Glomerular visceral epithelial cell (primary cell): ENCODE data around the gene FAM53B.
"Not testable (repeated sequence)": the region's sequence is repeated elsewhere in the genome, so short reads cannot be mapped to it uniquely, and the experiment has no call there.

Source experiments
- DNase-seq: peaks from one replicate; pipeline ENCODE4 v3.0.0-alpha.2; 2016; ENCODE audit errors: extremely low spot score

FAM53B gene

DNA sequence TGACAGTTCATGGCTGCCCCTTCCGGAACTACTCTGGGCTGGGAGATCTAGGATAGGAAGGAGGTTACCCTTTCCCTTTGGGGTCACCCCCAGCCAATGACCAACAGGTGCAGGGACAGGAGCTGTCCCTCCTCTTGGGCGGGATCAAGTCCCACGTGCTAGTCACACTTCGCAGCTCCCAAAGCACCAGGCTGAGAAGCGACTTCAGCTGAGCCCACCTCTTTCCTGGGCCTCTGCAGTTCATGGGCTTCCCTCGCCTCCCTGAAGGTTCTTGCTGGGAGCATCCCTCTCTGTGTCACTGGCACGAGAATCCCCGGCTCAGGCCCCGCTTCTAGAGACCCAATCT, 115.5 kb downstream of the FAM53B start:
- DNase-seq: no peak

DNA sequence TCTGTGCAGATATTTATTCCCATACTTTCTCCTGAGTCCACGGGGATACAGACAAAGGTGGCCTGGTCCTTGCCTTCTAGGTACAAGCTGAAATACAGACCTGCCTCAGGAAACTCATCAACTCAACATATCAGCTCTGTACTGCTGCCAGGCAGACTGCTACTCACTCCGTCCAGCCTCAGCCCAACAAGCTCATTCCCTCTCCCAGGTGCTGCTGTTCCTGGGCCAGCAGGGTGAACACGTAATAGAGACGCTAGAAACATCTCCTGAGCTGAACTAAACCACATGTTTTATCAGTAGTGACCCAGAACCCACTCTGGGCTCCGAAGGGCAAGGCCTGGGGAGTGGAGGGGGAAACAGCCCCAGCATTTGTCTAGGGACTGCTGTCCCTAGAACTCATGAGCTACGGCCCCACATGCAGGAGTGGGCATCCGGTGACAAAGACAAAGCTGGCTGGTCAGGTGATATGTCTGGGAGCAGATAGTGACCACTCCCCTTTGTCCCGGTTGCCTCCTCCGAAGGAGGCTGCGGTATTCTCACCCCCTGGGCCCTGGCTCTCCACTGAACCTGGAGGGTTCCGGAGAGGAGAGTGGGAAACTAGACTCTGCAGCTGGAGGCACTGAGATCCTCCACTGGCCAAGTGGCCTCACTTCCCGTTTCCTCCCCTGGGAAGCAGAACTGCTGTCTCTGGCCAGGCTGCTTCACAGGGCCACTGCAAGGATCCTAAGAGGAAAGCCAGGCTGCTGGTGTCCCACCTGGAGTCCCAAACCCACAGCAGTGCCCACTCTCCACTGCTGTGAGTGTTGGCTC, 116.1 kb downstream of the FAM53B start:
- DNase-seq: no peak

GRCh38 chr10:124626759-124627380, 117.3 kb downstream of the FAM53B start:
- no peak for DNase-seq

- DNase-seq: no peak
Measured at GRCh38 chr10:124625831-124626238, 118.3 kb downstream of the FAM53B start.

DNA sequence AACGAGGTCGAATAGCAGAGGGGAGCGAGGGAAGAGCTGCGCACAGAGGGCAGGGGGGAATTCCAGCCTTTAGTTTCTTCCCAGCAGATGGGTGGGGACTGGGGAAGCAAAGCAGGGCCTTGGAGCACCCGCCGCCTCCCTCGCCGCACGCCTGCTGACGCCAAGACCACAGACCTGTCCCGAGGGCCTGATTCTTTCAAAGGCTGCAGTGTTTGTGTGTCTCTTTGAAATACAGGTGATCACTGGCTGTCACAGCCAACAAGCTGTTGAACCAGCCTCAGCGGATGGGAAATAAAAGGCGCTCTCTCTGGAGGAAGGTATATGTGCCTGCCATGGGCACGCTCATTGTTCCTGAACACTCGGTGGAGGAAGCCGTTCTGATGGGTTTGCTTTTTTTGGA, 119.3 kb downstream of the FAM53B start:
- DNase-seq: no peak

DNA sequence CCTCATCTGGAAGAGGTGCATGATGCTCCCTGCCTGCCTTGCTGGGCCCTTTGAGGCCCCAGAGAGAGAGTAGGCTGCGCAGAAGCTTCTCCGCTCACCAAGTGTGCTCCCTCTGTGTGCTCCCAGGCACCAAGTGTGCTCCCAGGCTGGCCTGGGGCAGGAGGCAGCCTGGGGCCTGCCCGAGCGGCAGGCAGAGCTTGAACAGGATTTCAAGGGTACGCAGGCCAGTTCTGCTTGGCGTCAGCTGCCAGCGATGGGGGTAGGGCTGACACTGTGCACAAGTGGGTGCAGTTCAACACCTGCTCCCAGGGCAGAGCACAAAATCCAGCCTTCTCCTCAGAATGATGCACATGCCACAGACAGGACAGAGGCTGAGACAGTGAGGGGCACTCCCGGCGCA, 119.7 kb downstream of the FAM53B start:
- no peak for DNase-seq

GRCh38 chr10:124624006-124624405, 120.2 kb downstream of the FAM53B start:
- no peak for DNase-seq

- no peak for DNase-seq
Measured at GRCh38 chr10:124622866-124623536, 121.2 kb downstream of the FAM53B start.

DNA sequence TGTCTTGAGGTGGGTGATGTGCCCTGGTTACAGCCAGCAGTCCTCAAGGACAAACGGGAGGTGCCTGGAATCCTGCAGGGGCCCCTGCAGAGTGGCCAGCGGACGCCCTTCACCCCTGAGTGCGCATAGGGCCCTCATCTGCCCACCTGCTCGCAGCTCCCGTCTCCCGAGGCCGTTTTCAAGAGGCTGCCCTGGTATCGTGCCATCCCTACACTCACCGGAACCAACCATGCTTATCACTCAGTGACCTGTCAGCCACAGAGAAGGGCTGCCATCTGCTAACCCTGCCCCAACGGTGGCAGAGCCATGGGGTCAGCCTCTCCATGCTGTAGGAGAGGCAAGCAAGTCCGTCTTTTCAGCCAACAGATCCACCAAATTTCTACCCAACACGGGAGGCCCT, 122.0 kb downstream of the FAM53B start:
- DNase-seq: no peak

GRCh38 chr10:124621637-124622036, 122.5 kb downstream of the FAM53B start:
- DNase-seq: no peak

DNA sequence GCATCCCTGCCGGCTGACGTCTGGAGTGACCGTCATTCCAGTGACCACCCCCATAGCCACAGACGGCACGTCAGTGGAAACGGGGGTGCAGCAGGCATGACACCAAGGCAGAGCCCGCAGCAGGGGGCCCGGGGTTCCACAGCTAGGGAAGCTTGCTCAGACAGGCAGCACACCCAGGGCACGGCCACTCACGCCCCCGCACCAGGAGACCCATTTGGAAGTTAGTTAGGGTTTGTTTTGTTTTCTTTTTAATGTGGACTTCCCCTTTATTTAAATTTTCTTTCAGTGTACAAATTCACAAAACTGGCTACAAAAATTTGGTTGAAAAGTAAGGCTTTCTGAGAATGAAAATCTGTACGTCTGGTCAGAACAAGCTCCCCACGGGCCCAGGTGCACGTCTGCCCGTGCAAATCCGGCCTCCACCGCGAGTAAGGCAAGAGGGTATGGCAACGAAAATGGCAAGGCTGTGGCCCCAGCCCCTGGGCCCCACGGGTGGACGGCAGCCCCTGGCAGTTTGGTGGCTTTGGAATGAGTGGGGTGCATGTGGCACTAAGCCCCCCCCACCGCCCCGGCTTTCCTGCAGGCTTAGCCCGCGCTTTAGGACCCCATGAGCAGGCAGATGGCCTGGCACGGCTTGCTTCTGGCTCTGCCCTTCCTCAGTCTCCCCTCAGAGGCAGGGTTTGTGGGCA, 124.2 kb downstream of the FAM53B start:
- no peak for DNase-seq

DNA sequence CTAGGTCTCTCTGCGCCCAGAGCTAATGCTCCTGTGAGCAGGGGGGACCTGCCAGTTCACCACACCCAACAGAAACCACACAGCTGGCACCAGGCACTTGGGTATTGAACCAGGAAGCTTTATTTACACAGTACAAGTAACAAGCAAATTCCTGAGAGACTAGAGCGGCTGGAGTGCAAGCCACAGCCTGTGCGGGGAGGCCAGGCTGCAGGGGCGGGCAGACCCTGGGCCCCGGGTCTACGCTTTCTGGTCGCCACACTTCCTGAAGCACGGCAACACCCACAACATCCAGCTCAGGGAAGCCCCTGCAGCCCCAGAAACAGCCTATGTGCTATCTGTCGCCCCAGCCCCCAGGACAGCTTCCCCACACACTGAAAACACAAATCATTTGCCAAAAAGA, 125.0 kb downstream of the FAM53B start:
- DNase-seq: no peak

DNA sequence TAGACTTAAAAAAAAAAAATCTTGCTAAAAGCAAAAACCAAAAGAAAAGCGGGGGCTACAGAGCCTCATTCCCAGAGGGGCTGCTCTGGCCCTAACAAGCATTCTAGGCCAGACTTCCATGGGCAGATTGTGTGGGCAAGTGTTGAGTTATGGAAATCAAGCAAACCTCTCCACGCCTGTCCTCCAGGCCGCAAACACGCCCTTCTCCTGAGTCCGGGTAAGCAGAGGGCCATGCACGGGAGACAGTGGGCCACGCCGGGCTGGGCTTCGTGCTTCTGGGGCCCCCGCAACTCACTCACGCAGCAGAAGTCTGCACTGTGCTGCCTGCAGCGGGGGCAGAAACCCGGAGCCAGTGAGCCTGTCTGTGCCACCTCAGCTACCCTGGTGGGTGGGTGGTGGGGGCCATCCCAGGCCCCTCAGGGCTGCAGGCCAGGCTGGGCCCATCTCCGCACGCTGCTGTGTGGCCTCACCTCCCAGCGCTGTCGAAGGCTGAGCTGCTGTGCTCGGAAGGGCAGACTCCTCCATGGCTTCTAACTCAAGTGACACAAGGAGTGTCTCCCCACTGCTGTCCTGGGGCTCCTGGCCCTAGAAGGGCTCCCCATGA, 125.6 kb downstream of the FAM53B start:
- no peak for DNase-seq

DNA sequence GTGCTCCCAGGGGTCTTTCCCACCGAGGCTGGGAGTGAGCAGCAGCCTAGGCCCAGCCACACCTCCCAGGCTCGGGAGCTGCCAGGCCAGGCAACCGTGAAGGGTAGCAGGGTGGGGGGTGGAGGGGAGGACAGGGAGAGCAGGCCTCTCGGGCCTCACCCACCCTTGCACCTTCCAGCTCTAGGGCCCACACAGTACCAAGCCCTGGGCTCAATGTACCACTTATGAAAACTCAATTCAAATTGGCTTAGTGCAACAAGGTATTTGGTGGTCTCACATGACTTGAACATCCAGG, 127.4 kb downstream of the FAM53B start:
- no peak for DNase-seq

DNA sequence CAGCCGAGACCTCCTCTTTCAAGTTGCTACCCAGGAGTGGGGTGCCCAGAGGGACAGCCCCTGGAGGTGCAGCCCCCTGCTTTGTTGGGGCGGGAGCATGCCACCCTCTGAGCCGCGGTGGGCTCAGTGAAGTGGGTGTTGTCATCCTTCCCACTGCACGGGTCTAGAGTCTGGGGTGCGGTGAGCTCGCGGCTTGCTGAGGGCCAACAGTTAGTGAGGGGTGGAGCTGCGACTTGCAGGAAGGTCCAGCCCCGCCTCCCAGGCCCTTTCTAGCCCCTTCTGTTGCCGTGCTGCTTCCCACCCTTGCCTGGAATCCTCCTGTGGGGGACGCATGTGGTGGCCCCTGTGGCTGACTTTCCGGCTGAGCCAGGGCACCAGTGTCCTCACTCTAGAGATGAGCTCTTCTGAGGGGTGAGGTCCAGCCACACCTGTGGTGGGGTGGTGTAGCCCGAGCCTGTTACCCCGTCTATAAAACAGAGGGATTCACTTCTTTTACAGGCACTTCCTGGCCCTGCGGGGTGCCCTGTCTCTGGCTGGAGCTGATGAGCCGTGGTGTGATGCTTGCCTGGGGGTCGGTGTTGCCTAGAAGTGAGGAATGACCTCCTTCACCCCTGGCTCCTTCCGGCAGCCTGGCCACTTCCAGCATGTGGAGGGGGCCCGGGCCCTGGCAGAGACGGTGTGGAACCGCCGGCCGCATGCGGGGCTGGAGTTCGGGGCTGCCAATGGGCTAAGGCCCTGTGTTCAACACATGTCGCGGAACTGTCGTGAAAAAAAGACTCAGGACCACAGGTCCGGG, 127.9 kb downstream of the FAM53B start:
- DNase-seq: no peak

- DNase-seq: no peak
Measured at GRCh38 chr10:124615259-124615658, 128.9 kb downstream of the FAM53B start.

DNA sequence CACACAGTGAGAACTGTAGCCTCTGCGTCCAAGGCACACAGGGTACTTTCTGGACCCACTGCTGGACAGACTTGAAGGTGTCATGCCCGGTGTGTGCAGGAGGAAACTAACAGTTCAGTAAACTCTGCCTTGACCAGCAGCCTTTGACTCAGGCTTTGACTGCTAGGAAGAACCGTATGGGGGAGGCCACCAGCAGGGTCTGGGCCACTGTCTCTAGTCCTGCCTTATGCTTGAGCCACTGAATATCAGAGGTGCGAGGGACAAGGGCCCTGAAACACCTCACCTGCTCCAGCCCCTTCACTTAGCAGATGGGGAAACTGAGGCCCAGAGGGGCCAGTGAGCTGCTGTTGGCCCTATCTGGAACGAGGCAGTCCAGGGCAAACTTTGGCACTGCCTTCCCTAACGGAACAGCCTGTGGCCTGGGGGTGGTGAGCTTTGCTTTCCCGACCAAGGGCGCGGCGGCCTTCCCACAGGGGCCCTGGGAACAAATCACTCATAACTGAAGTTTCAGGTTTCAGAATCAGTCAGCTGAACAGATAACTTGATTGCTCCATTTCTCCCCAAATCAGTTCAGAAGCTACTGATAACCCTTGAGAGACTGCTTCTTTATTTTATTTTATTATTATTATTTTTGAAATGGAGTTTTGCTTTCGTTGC, 130.0 kb downstream of the FAM53B start:
- DNase-seq: no peak

DNA sequence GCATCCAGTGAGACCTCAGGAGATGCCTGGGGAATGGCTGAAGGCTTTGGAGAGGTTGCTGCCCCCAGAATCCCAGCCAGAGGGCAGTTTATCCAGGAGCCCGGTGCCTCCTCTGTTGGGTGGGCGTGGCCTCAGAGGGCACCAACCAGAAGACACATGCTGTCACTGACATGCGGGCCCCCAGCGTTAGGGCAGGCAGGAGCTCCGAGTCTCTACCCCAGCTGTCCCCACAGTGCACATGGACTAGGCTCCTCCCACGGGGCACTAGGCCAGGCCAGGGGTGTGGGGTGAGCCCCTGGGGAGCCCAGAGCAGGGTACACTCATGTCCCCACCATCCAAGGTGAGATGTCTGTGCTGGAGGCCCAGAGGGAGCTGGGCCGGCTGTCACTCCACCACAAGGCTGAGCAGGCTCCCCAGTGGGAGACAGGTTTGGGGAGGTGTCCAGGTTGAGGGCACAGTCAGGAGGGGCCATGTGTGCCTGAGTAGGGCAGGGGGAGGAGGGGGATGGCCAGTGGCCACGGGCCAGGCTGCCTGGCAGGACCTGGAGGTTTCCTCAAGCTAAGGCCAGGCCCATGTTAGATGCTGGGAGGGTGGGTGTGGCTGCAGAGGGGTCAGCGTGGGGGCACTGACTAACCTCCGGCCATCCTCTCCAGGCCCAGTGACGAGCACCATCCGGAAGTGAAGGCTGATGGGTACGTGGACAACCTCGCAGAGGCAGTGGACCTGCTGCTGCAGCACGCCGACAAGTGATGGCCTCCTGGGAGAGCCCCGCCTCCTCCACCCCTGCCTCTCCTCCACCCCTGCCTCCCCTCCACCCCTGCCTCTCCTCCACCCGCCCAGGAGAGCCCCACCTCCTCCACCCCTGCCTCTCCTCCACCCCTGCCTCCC, 131.3 kb downstream of the FAM53B start:
- DNase-seq: no peak

DNA sequence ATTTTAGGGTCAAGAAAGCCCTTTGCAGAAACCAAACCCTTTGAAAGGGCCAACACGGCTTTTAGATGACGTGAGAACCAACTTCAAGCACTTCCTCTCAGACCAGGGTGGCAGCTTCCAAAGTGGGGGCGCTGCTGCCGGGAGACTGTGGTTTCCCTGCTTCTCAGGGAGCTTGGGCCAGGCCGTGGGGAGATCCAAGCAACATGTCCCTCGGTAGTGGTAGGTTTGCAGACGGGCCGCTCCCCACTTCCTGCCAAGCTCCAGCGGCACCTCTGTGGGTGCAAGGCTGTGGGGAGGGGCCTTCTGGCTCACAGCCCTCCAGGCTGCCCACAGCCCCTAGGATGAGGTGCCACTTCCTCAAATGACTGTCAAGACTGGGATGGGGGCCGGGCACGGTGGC, 132.4 kb downstream of the FAM53B start:
- no peak for DNase-seq

DNA sequence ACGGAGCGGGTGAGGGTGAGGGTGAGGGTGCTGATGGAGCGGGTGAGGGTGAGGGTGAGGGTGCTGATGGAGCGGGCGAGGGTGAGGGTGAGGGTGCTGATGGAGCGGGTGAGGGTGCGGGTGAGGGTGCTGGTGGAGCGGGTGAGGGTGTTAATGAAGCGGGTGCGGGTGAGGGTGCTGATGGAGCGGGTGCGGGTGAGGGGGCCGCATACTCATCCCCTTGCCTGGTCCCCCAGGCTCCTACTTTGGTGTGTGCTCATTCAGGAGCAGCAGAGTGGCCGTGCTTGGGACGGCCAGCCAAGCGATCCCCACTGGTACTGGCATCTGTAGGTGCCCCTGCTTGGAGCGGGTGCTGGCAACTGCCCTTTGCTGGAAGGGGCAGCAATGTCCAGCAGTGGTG, 133.3 kb downstream of the FAM53B start:
- DNase-seq: not testable (repeated sequence)
